Activated naive CD4-positive, alpha-beta T cell treated with anti-CD3 and anti-CD28 coated beads for 36 hours (primary cell): Measurements from ENCODE around the gene DNAJC11. TPM values are rescaled to one million over a fixed set of nuclear protein-coding genes. Genes with fewer than 3 reads are reported as not detected.
"Not testable (repeated sequence)": the region's sequence is repeated elsewhere in the genome, so short reads cannot be mapped to it uniquely, and the experiment has no call there.

ENCODE experiments used
- CTCF ChIA-PET: fragments of 350-600 bp; sonication (Branson Sonifier 250); formaldehyde crosslinking; loops from one replicate; lab custom pipeline; 2021; ENCODE audit warnings: antibody characterized with exemption; lab: Charles Lee
- DNase-seq: peaks from one replicate; pipeline ENCODE4 v3.0.0-alpha.2; 2020
- H3K27ac Mint-ChIP-seq: one replicate; pipeline ENCODE4 v1.8.0; 2021; ENCODE audit warnings: mild to moderate bottlenecking, mixed read lengths
- H3K27me3 Mint-ChIP-seq: one replicate; pipeline ENCODE4 v1.8.0; 2021; ENCODE audit warnings: low read depth, mixed read lengths
- H3K36me3 Mint-ChIP-seq: one replicate; pipeline ENCODE4 v1.8.0; 2021; ENCODE audit warnings: low read depth, mixed read lengths
- H3K4me1 Mint-ChIP-seq: one replicate; pipeline ENCODE4 v1.8.0; 2021; ENCODE audit warnings: low read depth, mixed read lengths
- H3K4me3 Mint-ChIP-seq: one replicate; pipeline ENCODE4 v1.8.0; 2021; ENCODE audit warnings: mild to moderate bottlenecking, moderate library complexity, mixed read lengths
- H3K9me3 Mint-ChIP-seq: one replicate; pipeline ENCODE4 v1.8.0; 2021; ENCODE audit warnings: mixed read lengths
- intact Hi-C: fragments of 100-400 bp; cut with micrococcal nuclease; formaldehyde crosslinking; loops from one replicate; pipeline ENCODE4 v1.15.1; 2023
- total RNA-seq, 2 experiments: library from RNA; stranded (reverse); gene quantifications; one replicate each; pipeline ENCODE4 v1.2.3, GENCODE V29; 2021

The DNAJC11 gene
- total RNA-seq, 2 experiments from 2014 or later = 31.6 to 32.5 TPM

DNA sequence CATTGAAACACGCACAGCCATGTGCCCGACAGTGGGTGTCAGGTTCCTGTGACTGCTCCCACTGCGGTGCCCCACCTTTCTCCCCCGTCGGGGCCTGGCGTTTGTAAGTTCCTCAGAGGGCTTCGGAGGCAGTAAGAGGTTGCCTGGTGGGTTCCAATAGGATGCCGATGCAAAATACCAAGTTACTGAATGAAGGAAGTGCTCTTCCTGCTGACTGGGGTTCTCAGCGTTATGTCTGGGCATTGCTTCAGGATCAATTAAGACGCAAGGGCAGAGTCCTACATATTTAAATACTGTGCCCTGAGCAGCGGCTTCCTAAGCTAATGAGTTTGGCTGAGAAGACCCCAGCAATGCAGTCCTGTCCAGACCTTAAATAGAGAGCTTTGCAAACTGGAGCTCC is 28.9 kb upstream of the DNAJC11 start:
- H3K4me3 Mint-ChIP-seq = no peak overlapping the region
- peaks cover 2% of the 10 kb centered on the region for H3K4me1 Mint-ChIP-seq
- no peaks in the 10 kb centered on the region for H3K9me3 Mint-ChIP-seq
- H3K27me3 Mint-ChIP-seq = peaks cover 3% of the 10 kb centered on the region
- no peak overlapping the region for H3K27ac Mint-ChIP-seq
- H3K36me3 Mint-ChIP-seq = no peaks in the 10 kb centered on the region
- CTCF ChIA-PET = interaction anchor here (0.8 kb wide), 1 partner anchor 12 kb away, joined by 3 read pairs; no protein-coding TSS in a partner anchor
- intact Hi-C loops = no loop called here
- no peak for DNase-seq

DNA sequence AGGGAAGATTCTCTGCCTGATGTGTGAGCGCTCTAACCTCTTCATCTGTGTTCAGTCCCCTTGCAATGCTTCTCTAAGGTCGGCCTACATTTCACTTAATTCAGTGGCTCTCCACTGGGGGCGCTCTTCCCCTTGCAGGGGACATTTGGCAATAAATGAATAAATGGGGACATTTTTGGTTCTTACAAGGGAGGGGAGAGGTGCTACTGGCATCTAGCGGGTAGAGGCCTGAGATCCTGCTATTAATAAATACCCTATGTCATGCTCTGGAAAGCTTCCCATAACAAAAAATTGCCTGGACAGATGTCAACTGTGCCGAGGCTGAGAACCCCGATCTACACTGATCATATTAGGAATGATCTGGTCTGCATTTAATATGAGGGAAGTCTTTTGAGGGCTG is 25.9 kb upstream of the DNAJC11 start:
- Mint-ChIP-seq H3K36me3 (no peaks in the 10 kb centered on the region), H3K9me3 (no peaks in the 10 kb centered on the region), H3K4me3 (no peak overlapping the region), H3K27me3 (peaks cover 3% of the 10 kb centered on the region), H3K4me1 (no peaks in the 10 kb centered on the region), H3K27ac (no peak overlapping the region)
- CTCF ChIA-PET = interaction anchor here (0.6 to 1.9 kb wide), 5 partner anchors 9 to 162 kb away, joined by 3 to 4 read pairs (median 3); no protein-coding TSS in a partner anchor
- DNase-seq = peak; percentile 71
- intact Hi-C loops = no loop called here

DNA sequence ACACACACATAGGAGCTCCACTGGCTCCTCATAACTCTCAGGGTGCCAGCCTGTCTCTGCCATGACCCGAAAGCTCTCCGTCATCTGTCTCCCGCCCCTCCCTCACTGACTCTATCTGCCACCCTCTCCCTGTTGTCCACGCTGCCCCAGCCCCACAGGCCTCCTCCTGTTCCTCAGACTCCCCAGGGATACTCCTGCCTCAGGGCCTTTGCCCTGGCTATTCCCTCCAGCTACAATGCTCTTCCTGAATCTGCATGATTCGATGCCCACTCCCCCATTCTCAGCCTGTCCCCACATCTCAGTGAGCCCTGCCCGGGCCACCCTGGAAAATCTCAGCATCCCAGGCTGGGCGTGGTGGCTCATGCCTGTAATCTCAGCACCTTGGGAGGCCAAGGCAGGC is 24.6 kb upstream of the DNAJC11 start:
- H3K27me3 Mint-ChIP-seq = peaks cover 3% of the 10 kb centered on the region
- H3K9me3 Mint-ChIP-seq = no peaks in the 10 kb centered on the region
- H3K36me3 Mint-ChIP-seq = no peaks in the 10 kb centered on the region
- H3K4me3 Mint-ChIP-seq = no peak overlapping the region
- intact Hi-C loops = no loop called here
- DNase-seq = no peak
- no peak overlapping the region for H3K27ac Mint-ChIP-seq
- no peaks in the 10 kb centered on the region for H3K4me1 Mint-ChIP-seq
- CTCF ChIA-PET = interaction anchor here (0.6 to 0.9 kb wide), 5 partner anchors 21 to 1015 kb away, joined by 3 to 5 read pairs (median 3); no protein-coding TSS in a partner anchor

DNA sequence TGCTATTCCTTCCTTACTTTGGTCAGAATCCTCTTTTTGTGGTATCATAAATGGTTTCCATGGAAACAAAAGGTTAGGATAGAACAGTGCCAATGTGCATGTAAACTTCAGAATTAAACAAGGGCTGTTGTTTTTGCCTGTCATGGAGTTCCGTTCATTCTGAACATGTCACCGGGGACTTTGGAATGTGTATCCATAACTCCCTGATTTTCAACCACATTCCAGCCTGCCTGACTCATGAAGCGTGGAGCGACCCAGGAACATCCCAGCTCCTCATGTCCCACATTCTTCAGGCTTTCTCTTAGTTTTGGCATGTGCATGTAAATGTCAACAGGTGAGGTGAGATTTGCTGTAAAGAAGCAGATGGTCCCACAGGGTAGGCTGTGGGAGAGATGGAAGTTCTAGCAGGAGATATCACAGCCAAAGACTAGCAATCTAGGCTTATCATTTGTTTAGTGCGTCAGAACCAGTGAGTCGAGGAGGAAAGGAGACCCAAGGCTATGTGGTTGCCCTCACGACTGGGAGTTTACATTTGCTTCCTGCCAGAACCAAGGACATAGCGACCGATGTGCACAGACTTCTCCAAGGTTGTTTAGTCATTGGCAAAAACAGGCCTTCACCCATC is 23.0 kb upstream of the DNAJC11 start:
- CTCF ChIA-PET = interaction anchor here (0.8 to 1.4 kb wide), 2 partner anchors 346 to 440 kb away, joined by 3 to 5 read pairs; no protein-coding TSS in a partner anchor
- intact Hi-C loops = loop anchor here (5.0 kb wide), 2 partner anchors 493 to 923 kb away; no protein-coding TSS in a partner anchor
- Mint-ChIP-seq H3K4me1 (no peaks in the 10 kb centered on the region), H3K27ac (no peak overlapping the region), H3K9me3 (no peaks in the 10 kb centered on the region), H3K27me3 (peaks cover 3% of the 10 kb centered on the region), H3K4me3 (no peak overlapping the region), H3K36me3 (no peaks in the 10 kb centered on the region)
- DNase-seq = no peak

DNA sequence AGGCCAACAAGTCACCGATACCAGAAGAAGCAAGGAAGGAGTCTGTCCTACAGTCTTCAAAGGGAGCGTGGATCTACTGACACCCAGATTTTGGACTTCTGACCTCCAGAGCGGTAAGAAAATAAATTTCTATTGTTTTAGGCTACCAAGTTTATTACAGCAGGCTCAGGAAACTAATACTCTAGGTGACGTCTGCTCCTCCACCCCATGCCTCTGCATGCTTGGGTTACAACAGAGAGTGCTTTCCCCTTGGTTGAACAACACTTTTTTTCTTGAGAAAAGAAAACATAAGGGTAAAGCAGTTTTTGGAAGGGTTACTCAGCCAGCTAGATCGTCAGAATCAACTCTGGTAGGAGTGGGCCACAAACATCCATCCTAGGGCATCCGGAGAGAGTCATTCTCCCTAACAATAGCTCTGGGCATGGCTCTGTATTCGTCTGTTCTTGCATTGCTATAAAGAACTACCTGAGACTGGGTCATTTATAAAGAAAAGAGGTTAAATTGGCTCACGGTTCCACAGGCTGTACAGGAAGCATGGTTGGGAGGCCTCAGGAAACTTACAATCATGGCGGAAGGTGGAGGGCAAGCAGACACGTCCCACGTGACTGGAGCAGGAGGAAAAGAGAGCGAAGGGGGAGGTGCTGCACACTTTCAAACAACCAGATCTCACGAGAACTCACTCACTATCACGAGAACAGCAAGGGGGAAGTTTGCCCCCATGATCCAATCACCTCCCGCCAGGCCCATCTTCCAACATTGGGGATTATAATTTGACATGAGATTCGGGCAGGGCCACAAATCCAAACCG is 22.2 kb upstream of the DNAJC11 start:
- H3K4me1 Mint-ChIP-seq = no peaks in the 10 kb centered on the region
- no peaks in the 10 kb centered on the region for H3K9me3 Mint-ChIP-seq
- no peak overlapping the region for H3K27ac Mint-ChIP-seq
- DNase-seq = no peak
- no peak overlapping the region for H3K4me3 Mint-ChIP-seq
- intact Hi-C loops = loop anchor here (5.0 kb wide), 2 partner anchors 493 to 923 kb away; no protein-coding TSS in a partner anchor
- peaks cover 3% of the 10 kb centered on the region for H3K27me3 Mint-ChIP-seq
- CTCF ChIA-PET = interaction anchor here (0.8 to 1.4 kb wide), 2 partner anchors 347 to 440 kb away, joined by 3 to 5 read pairs; no protein-coding TSS in a partner anchor
- H3K36me3 Mint-ChIP-seq = no peaks in the 10 kb centered on the region

DNA sequence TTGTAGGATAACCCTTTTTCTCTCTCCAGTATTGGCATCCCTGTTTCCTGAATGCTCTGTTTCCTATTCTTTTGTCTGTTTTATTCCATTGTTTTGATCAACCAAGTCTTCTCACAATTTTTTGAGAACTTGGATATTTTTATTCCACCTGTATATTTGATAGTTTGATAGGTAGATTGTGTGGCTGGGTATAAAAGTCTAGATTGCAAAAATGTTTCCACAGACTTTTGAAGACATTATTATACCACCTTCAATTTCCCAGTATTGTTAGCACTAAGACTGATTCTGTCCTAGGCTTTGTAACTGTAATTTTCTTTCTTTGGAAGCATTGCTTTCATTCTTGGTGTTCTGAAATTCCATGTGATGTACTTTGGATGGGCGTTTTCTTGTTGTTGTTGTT is 9.6 kb upstream of the DNAJC11 start:
- no peaks in the 10 kb centered on the region for H3K36me3 Mint-ChIP-seq
- peaks cover 10% of the 10 kb centered on the region for H3K9me3 Mint-ChIP-seq
- no peak for DNase-seq
- no peak overlapping the region for H3K27ac Mint-ChIP-seq
- H3K4me1 Mint-ChIP-seq = no peaks in the 10 kb centered on the region
- CTCF ChIA-PET = no interaction called here
- peaks cover 2% of the 10 kb centered on the region for H3K27me3 Mint-ChIP-seq
- intact Hi-C loops = no loop called here
- no peak overlapping the region for H3K4me3 Mint-ChIP-seq

DNA sequence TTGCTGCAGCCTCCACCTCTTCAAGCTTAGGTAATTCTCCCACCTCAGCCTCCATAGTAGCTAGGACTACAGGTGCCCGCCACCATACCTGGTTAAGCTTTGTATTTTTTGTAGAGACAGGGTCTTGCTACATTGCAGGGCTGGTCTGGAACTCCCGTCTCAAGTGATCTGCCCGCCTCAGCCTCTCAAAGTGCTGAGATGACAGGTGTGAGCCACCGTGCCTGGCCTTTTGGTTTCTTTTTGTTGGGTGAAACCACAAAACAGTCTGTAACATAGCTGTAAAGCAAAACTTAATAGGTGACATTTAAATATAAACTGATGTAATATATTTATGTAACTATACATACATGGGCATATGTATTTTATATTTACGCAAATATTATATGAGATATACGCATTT is 3.1 kb upstream of the DNAJC11 start:
- Mint-ChIP-seq H3K27ac (no peak overlapping the region), H3K36me3 (no peaks in the 10 kb centered on the region), H3K27me3 (no peaks in the 10 kb centered on the region), H3K4me3 (no peak overlapping the region), H3K4me1 (peaks cover 18% of the 10 kb centered on the region), H3K9me3 (no peaks in the 10 kb centered on the region)
- CTCF ChIA-PET = interaction anchor here (1.3 kb wide), 1 partner anchor 22 kb away, joined by 3 read pairs; no protein-coding TSS in a partner anchor
- intact Hi-C loops = loop anchor here (5.0 kb wide), 2 partner anchors 102 to 152 kb away; partner anchors contain the start of genes KLHL21 and NOL9
- no peak for DNase-seq

DNA sequence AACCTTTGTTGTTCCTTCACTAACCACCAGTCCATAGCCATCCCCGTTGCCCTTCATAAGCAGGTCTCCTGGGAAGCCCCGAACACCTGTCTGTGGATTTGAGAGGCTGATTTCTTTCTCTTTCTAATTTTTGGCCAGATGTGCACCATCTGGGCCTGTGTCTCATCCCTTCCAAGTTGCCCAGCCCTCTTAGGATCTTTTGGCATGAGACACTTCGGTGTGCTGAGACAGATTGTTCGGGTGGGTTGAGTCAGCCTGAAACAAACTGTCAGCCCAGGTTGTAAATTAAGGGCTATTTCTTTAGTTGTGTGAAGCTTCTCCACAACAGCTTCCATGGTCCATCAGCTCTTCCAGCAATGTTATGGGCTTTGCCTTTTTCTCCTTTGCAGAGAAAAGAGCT is 1.4 kb upstream of the DNAJC11 start:
- H3K4me1 Mint-ChIP-seq = peaks cover 28% of the 10 kb centered on the region
- CTCF ChIA-PET = interaction anchor here (0.6 kb wide), 1 partner anchor 101 kb away, joined by 3 read pairs; the partner anchor contains the start of gene KLHL21
- no peak overlapping the region for H3K4me3 Mint-ChIP-seq
- DNase-seq = no peak
- intact Hi-C loops = loop anchor here (5.0 kb wide), 2 partner anchors 101 to 151 kb away; partner anchors contain the start of genes KLHL21 and NOL9
- no peak overlapping the region for H3K27ac Mint-ChIP-seq
- no peaks in the 10 kb centered on the region for H3K36me3 Mint-ChIP-seq
- H3K27me3 Mint-ChIP-seq = no peaks in the 10 kb centered on the region
- H3K9me3 Mint-ChIP-seq = no peaks in the 10 kb centered on the region

DNA sequence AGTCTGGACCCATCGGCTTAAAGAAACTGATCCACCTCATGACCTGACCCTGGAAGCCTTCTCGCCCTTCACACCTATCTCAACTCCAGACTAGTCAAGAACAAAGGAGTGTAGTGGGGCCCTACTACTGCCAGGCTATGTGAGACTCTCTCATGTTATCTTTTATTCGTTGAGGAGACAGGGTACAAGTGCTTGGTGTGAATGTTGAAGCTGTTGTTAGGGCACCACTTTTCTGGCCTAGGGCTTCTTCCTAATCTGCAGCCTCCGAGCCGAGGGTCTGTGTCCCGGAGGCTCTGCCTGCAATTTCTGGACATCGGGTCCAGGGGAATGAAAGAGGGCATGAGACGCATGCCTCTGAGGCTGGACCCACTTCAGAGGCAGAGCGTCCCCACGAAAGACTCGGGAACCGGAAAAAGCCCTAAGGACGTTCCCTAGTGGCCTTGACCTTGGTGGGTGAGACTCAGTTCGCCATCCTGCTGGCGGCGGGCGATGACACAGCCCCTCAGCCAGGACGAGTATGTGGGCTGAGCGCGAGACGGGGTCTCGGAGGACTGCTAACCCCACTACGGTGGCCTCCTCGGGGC is 671 bp downstream of the DNAJC11 start:
- Mint-ChIP-seq H3K36me3 (no peaks in the 10 kb centered on the region), H3K27ac (peak overlapping the region; percentile 59), H3K4me1 (peaks cover 31% of the 10 kb centered on the region), H3K4me3 (peak overlapping the region; percentile 83), H3K9me3 (no peaks in the 10 kb centered on the region), H3K27me3 (no peaks in the 10 kb centered on the region)
- CTCF ChIA-PET = interaction anchor here (0.6 to 1.3 kb wide), 9 partner anchors 9 to 210 kb away, joined by 3 to 6 read pairs (median 3); no protein-coding TSS in a partner anchor
- no peak for DNase-seq
- intact Hi-C loops = loop anchor here (1.0 to 5.0 kb wide), 3 partner anchors 84 to 149 kb away; partner anchors contain the start of genes CAMTA1, KLHL21 and NOL9

DNA sequence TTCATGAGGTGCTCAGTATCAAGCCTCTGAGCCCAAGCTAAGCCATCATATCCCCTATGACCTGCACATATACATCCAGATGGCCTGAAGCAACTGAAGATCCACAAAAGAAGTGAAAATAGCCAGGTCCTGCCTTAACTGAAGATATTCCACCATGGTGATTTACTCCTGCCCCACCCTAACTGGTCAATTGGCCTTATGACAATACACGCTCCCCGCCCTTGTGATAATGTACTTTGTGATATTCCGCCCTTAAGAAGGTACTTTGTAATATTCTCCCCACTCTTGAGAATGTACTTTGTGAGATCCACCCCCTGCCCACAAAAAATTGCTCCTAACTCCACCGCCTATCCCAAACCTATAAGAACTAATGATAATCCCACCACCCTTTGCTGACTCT is 1.7 kb downstream of the DNAJC11 start:
- not testable (repeated sequence) for H3K27ac Mint-ChIP-seq, H3K27me3 Mint-ChIP-seq, H3K36me3 Mint-ChIP-seq, DNase-seq, H3K9me3 Mint-ChIP-seq
- intact Hi-C loops = loop anchor here (5.0 kb wide), 2 partner anchors 98 to 148 kb away; partner anchors contain the start of genes KLHL21 and NOL9
- CTCF ChIA-PET = interaction anchor here (0.6 kb wide), 1 partner anchor 25 kb away, joined by 10 read pairs; no protein-coding TSS in a partner anchor
- Mint-ChIP-seq H3K4me1 (peaks cover 31% of the 10 kb centered on the region), H3K4me3 (peak overlapping the region; percentile 83)

DNA sequence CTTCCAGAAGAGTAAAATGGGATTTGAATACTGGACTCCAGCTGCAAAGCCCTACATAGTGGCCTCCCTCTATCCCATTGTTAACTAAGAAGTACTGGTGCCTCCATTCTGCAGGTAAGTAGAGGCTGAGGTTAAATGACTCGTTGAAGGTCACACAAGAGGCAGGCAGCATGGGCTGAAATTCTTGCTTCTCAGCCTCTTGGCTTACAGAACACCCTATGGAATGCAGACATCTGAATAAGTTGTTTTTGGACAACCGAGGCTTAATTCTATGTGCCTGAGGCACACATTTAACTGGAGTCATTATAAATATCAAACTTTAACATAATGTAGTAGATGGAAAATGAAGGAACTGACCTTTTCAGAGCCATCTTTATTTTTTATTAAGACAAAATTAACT is 5.7 kb downstream of the DNAJC11 start:
- CTCF ChIA-PET = no interaction called here
- Mint-ChIP-seq H3K9me3 (no peaks in the 10 kb centered on the region), H3K4me3 (no peak overlapping the region), H3K27ac (no peak overlapping the region), H3K36me3 (peaks cover 2% of the 10 kb centered on the region), H3K27me3 (no peaks in the 10 kb centered on the region), H3K4me1 (peaks cover 27% of the 10 kb centered on the region)
- intact Hi-C loops = no loop called here
- DNase-seq = no peak
